Uterus (tissue), 4 donors: ENCODE measurements around the gene MTRF1. TPM values are rescaled to one million over a fixed set of nuclear protein-coding genes. Genes with fewer than 3 reads are reported as not detected.
"Not testable (repeated sequence)": the region's sequence is repeated elsewhere in the genome, so short reads cannot be mapped to it uniquely, and the experiment has no call there.

Experiments
- DNase-seq, 2 donors: peaks; one replicate each; pipeline ENCODE4 v3.0.0-alpha.2; 2019 to 2020
- H3K27ac ChIP-seq, 2 donors: fragments of 200-600 bp; sonication (generic); 1 replicate in 1 of 2; 2 replicates in 1 of 2; pipeline ENCODE4 v1.5.1; 2016 to 2018
- H3K27me3 ChIP-seq, 2 donors: fragments of 200-600 bp; sonication (generic); one replicate each; pipeline ENCODE4 v1.5.1; 2018 to 2019; ENCODE audit warnings: control low read depth in 1 of 2
- H3K36me3 ChIP-seq, 2 donors: fragments of 200-600 bp; sonication (generic); one replicate each; pipeline ENCODE4 v1.5.1; 2019; ENCODE audit warnings: control low read depth in 1 of 2
- H3K4me1 ChIP-seq, 2 donors: fragments of 200-600 bp; sonication (generic); one replicate each; pipeline ENCODE4 v1.5.1; 2018 to 2019; ENCODE audit warnings: control low read depth in 1 of 2
- H3K4me3 ChIP-seq, 2 donors: fragments of 200-600 bp; sonication (generic); 1 replicate in 1 of 2; 2 replicates in 1 of 2; pipeline ENCODE4 v1.5.1; 2018 to 2019; ENCODE audit warnings: mild to moderate bottlenecking in 1 of 2
- H3K9me3 ChIP-seq, 2 donors: fragments of 200-600 bp; sonication (generic); one replicate each; pipeline ENCODE4 v1.5.1; 2019; ENCODE audit warnings: control low read depth in 1 of 2
- CTCF ChIP-seq, 4 experiments: fragments of 200-600 bp in 2 of 4; fragments of 450-650 bp in 2 of 4; sonication (generic) in 2 of 4; IDR thresholded peaks; one replicate each; pipeline ENCODE4 v1.5.1; 2016 to 2019; ENCODE audit warnings: antibody characterized with exemption in 4 of 4, mild to moderate bottlenecking in 2 of 4, moderate library complexity in 1 of 4
- POLR2A ChIP-seq, 2 donors: fragments of 450-650 bp; IDR thresholded peaks; one replicate each; pipeline ENCODE4 v1.6.1; 2016; ENCODE audit warnings: antibody characterized with exemption in 2 of 2, mild to moderate bottlenecking in 1 of 2, moderate library complexity in 1 of 2
- intact Hi-C: fragments of 100-400 bp; cut with DNase I; formaldehyde crosslinking; loops from one replicate; pipeline ENCODE4 v1.15.1; 2023; ENCODE audit warnings: low total_unique reads
- total RNA-seq, 4 donors: library from RNA; depleted of rRNA in 3 of 4; stranded (reverse); fragments of >200 nt in 3 of 4; gene quantifications; one replicate each; pipeline versions ENCODE4 v1.1.0 to v1.2.4, GENCODE V29; 2014 to 2023
- donor health status: DM: yes; HTN: yes; CAD: no.

Gene MTRF1
- total RNA-seq, 4 donors from 2014 or later = 4.1 to 24.1 (median 13.9) TPM

GRCh38 chr13:41282129-41282571 is 18.8 kb upstream of the MTRF1 start:
- Histone ChIP-seq H3K27me3 (no peaks in the 10 kb centered on the region), H3K4me1 (no peaks in the 10 kb centered on the region), H3K9me3 (no peaks in the 10 kb centered on the region), H3K27ac (no peak overlapping the region), H3K36me3 (no peaks in the 10 kb centered on the region), H3K4me3 (no peak overlapping the region)
- DNase-seq = no peak
- intact Hi-C loops = no loop called here
- TF ChIP-seq CTCF (IDR thresholded peaks at IDR 0.05) (no peak), POLR2A (IDR thresholded peaks at IDR 0.05) (no peak)

- H3K9me3 ChIP-seq, DNase-seq, H3K36me3 ChIP-seq, H3K27me3 ChIP-seq, H3K4me3 ChIP-seq, H3K27ac ChIP-seq, H3K4me1 ChIP-seq, intact Hi-C loops: not testable (repeated sequence)
These were observed 15.8 kb upstream of the MTRF1 start for GRCh38 chr13:41279156-41279555.

- Histone ChIP-seq H3K9me3 (no peaks in the 10 kb centered on the region), H3K4me3 (no peak overlapping the region)
These were observed 13.4 kb upstream of the MTRF1 start for GRCh38 chr13:41276824-41277223.

GRCh38 chr13:41274881-41275280 is 11.5 kb upstream of the MTRF1 start:
- no peak for DNase-seq
- Histone ChIP-seq H3K27me3 (no peaks in the 10 kb centered on the region), H3K27ac (no peak overlapping the region), H3K4me3 (no peak overlapping the region), H3K4me1 (no peaks in the 10 kb centered on the region), H3K36me3 (no peaks in the 10 kb centered on the region), H3K9me3 (no peaks in the 10 kb centered on the region)
- TF ChIP-seq POLR2A (IDR thresholded peaks at IDR 0.05) (no peak), CTCF (IDR thresholded peaks at IDR 0.05) (no peak)
- intact Hi-C loops = no loop called here

More at GRCh38 chr13:41276824-41277223, 13.4 kb upstream of the MTRF1 start:
- no peak for DNase-seq
- Histone ChIP-seq H3K27ac (no peak overlapping the region), H3K27me3 (no peaks in the 10 kb centered on the region), H3K36me3 (no peaks in the 10 kb centered on the region), H3K4me1 (no peaks in the 10 kb centered on the region)
- intact Hi-C loops = no loop called here
- no peak for TF ChIP-seq POLR2A (IDR thresholded peaks at IDR 0.05)

- intact Hi-C loops = no loop called here
- Histone ChIP-seq H3K27ac (no peak overlapping the region), H3K4me3 (no peak overlapping the region), H3K4me1 (no peaks in the 10 kb centered on the region), H3K9me3 (no peaks in the 10 kb centered on the region), H3K36me3 (no peaks in the 10 kb centered on the region), H3K27me3 (no peaks in the 10 kb centered on the region)
- no peak for TF ChIP-seq POLR2A (IDR thresholded peaks at IDR 0.05)
- no peak for TF ChIP-seq CTCF (IDR thresholded peaks at IDR 0.05)
- DNase-seq = no peak
These were observed 10.6 kb upstream of the MTRF1 start for GRCh38 chr13:41273831-41274441.

- H3K36me3 ChIP-seq = no peaks in the 10 kb centered on the region
- no peak for TF ChIP-seq POLR2A (IDR thresholded peaks at IDR 0.05)
- TF ChIP-seq CTCF (IDR thresholded peaks at IDR 0.05) = no peak
- H3K4me3 ChIP-seq = no peak overlapping the region
- DNase-seq = no peak
- intact Hi-C loops = no loop called here
- no peaks in the 10 kb centered on the region for H3K4me1 ChIP-seq
- no peaks in the 10 kb centered on the region for H3K27me3 ChIP-seq
- H3K27ac ChIP-seq = no peak overlapping the region
- H3K9me3 ChIP-seq = no peaks in the 10 kb centered on the region
These were observed 8.3 kb upstream of the MTRF1 start for GRCh38 chr13:41271456-41272285.
